Retinal pigment epithelial cell (primary cell): ENCODE measurements around the gene ZFAND6.
"Not testable (repeated sequence)": the region's sequence is repeated elsewhere in the genome, so short reads cannot be mapped to it uniquely, and the experiment has no call there.

Source experiments
- DNase-seq: peaks from one replicate; pipeline ENCODE4 v3.0.0-alpha.2; 2010; ENCODE audit warnings: low read depth
- H3K4me3 ChIP-seq: 2 replicates; pipeline ENCODE4 v1.5.1; 2011; ENCODE audit warnings: mild to moderate bottlenecking, low read length, control low read depth, moderate library complexity
- CTCF ChIP-seq: conservative IDR thresholded peaks from 2 replicates; pipeline ENCODE4 v1.5.1; 2011; ENCODE audit warnings: low read depth, low read length, control low read depth, inconsistent platforms

ZFAND6 gene

DNA sequence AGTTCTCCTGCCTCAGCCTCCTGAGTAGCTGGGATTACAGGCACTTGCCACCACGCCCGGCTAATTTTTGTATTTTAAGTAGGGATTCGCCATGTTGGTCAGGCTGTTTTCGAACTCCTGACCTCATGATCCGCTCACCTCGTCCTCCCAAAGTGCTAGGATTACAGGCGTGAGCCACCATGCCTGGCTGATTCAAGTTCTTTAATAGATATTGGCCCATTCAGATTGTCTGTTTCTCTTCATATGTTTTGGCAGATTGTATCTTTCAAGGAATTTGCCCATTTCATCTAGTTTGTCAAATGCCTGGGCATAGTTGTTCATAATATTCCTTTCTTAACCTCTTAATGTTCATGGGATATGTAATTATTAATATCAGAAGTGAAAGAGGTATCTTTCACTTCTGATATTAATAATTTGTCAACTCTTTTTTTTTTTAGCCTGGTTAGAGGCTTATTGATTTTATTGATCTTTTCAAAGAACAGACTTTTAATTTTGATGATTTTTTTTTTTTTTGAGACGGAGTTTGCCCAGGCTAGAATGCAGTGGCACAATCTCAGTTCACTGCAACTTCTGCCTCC, 40.2 kb upstream of the ZFAND6 start:
- no peak overlapping the region for H3K4me3 ChIP-seq
- DNase-seq = no peak
- TF ChIP-seq CTCF = no peak

GRCh38 chr15:80020149-80020548, 39.3 kb upstream of the ZFAND6 start:
- DNase-seq, H3K4me3 ChIP-seq: not testable (repeated sequence)

- TF ChIP-seq CTCF = no peak
- no peak for DNase-seq
Observed at GRCh38 chr15:80020731-80021130, 38.7 kb upstream of the ZFAND6 start.

DNA sequence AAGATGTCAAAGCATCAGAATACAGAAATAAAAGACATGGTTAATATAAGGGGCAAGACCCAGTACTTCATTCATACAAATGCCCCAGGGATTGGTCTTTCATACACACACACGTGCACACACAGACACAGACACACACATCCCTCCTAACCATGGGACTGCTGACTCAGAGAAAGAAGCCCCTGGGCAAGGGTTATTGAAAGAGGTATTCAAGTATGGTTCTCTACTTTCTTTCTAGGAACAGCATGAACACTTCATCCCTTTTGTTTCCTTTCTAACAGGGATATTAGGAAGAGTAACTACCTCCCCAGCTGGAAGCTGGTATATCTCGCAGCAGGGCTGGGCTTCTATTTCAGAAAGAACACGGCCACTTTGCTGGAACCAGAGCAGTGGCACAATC, 33.2 kb upstream of the ZFAND6 start:
- H3K4me3 ChIP-seq = no peak overlapping the region
- no peak for TF ChIP-seq CTCF
- DNase-seq = no peak

More at GRCh38 chr15:80020731-80021130, 38.7 kb upstream of the ZFAND6 start:
- no peak overlapping the region for H3K4me3 ChIP-seq

DNA sequence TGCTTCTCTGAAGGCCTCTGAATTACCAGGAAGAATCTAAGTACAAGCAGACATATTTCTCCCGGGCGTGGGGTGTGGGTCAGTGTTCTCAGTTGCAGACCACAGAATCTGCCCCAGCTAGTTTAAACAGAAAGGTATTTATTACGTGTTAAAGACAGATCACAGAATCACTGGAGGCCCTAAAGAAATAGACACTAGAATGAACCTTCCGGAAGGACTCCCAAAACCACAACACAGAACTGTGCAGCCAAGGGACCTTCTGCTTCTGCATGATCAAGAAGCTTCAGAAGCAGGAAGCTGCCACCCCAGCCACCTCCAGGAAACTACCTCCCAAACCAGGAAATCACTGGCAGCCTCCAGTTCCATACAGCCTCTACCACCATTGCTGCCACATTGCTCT, 32.7 kb upstream of the ZFAND6 start:
- DNase-seq = no peak
- TF ChIP-seq CTCF = no peak
- H3K4me3 ChIP-seq = no peak overlapping the region

GRCh38 chr15:80028937-80029336, 30.5 kb upstream of the ZFAND6 start:
- H3K4me3 ChIP-seq = no peak overlapping the region
- TF ChIP-seq CTCF = no peak
- DNase-seq = no peak

- no peak for TF ChIP-seq CTCF
- H3K4me3 ChIP-seq = no peak overlapping the region
- DNase-seq = no peak
Observed at GRCh38 chr15:80031841-80032240, 27.6 kb upstream of the ZFAND6 start.

GRCh38 chr15:80034629-80035028, 24.8 kb upstream of the ZFAND6 start:
- no peak overlapping the region for H3K4me3 ChIP-seq
- TF ChIP-seq CTCF = no peak
- DNase-seq = no peak
